Kidney epithelial cell (primary cell): ENCODE data around the gene PKD2. TPM values are rescaled to one million over a fixed set of nuclear protein-coding genes. Genes with fewer than 3 reads are reported as not detected.

Experiments
- DNase-seq: peaks from one replicate; pipeline ENCODE4 v3.0.0-alpha.2; 2010; ENCODE audit warnings: low read depth
- H3K27me3 ChIP-seq: 2 replicates; pipeline ENCODE4 v1.6.0; 2011; ENCODE audit warnings: low read length; ENCODE audit not compliant: control insufficient read depth, insufficient read depth
- H3K36me3 ChIP-seq: 2 replicates; pipeline ENCODE4 v1.5.1; 2011; ENCODE audit warnings: low read length; ENCODE audit not compliant: control insufficient read depth, insufficient read depth
- H3K4me3 ChIP-seq: 2 replicates; pipeline ENCODE4 v1.5.1; 2011; ENCODE audit warnings: low read depth, mild to moderate bottlenecking, control low read depth, low read length
- CTCF ChIP-seq: IDR thresholded peaks from 2 replicates; pipeline ENCODE4 v1.5.1; 2011; ENCODE audit warnings: mild to moderate bottlenecking, moderate library complexity, low read length, control low read depth, inconsistent platforms; ENCODE audit not compliant: insufficient read depth, poor library complexity, severe bottlenecking
- total RNA-seq: library from RNA; depleted of rRNA; stranded (reverse); fragments of >200 nt; gene quantifications from 2 replicates; pipeline ENCODE4 v1.2.3, GENCODE V29; 2015

PKD2 gene
- total RNA-seq, 1 donor from 2014 or later, result 31.6 TPM

DNA sequence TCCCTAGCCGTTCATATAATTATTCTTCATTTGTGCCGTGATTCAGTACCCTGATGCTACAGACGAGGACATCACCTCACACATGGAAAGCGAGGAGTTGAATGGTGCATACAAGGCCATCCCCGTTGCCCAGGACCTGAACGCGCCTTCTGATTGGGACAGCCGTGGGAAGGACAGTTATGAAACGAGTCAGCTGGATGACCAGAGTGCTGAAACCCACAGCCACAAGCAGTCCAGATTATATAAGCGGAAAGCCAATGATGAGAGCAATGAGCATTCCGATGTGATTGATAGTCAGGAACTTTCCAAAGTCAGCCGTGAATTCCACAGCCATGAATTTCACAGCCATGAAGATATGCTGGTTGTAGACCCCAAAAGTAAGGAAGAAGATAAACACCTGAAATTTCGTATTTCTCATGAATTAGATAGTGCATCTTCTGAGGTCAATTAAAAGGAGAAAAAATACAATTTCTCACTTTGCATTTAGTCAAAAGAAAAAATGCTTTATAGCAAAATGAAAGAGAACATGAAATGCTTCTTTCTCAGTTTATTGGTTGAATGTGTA lies 24.9 kb upstream of the PKD2 start:
- H3K4me3 ChIP-seq, result no peak overlapping the region
- DNase-seq, result no peak
- no peak for TF ChIP-seq CTCF
- H3K36me3 ChIP-seq, result peaks cover 4% of the 10 kb centered on the region
- H3K27me3 ChIP-seq, result no peaks in the 10 kb centered on the region

DNA sequence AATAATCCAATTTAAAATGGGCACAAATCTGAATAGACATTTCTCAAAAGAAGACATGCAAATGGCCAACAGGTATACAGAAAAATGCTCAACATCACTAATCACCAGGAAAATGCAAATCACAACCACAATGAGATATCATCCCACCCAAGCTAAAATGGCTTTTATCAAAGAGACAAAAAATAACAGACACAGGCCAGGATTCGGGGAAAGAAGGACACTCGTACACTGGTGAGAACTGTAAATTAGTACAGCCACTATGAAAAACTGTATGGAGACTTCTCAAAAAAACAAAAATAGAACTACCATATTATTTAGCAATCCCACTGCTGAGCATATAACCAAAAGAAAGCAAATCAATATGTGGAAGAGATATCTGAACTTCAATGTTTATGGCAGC lies 23.4 kb upstream of the PKD2 start:
- TF ChIP-seq CTCF, result no peak
- no peak for DNase-seq
- no peaks in the 10 kb centered on the region for H3K27me3 ChIP-seq

DNA sequence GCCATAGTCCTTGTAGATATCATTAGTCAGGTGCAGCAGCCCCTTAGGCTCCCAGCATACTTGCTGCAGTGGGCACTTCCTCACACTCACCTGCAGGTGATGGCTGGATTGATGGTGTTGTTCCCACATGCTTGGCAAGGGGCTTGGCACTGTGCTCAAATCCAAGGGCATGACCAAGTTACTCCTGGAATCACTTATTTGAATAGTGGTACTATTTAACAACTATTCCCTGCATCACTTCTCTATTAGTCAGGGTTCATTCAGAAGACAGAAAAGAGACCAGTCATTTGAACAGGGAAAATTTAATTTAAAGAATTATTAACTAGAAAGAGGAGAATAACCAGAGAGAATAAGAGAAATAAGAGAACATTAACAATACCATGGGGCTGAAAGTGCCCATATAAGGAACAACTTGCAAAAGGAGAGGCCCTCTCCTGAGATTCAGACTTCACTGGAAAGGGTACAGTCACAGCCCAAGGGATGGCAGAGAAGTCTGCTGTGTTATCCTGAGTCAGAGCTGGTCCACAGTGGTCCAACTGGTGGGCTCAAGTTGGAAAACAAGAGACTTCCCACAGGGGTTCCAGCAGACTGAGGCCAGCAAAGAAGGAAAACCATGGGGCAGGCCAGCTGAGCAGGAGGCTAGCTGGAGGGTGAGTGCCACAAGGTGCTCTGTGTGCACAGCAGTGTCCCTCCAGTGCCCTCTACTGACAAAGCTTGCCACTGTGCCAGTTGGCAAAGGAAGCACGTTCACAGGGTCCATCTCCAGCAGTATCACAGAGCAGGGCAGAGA lies 22.1 kb upstream of the PKD2 start:
- TF ChIP-seq CTCF, result peak; percentile 88
- no peak overlapping the region for H3K4me3 ChIP-seq
- H3K36me3 ChIP-seq, result peaks cover 3% of the 10 kb centered on the region
- no peaks in the 10 kb centered on the region for H3K27me3 ChIP-seq
- peak; percentile 71 for DNase-seq

More for the DNA sequence above, 23.4 kb upstream of the PKD2 start:
- H3K4me3 ChIP-seq, result no peak overlapping the region
- peaks cover 4% of the 10 kb centered on the region for H3K36me3 ChIP-seq

DNA sequence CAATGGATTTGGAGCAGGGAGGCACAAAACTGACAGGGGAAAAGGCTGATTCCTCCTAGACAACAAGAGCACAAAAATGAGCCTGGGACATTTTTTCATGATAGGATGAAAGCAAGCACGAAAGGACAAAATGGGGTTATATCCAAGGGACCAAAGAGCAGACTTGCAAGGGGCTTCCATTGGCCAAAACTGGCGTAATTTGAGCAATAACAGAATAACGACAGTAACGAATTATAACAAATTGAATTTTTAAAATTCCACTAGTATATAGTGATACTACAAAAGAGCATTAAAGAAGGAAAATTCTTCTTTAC lies 21.6 kb upstream of the PKD2 start:
- no peak overlapping the region for H3K4me3 ChIP-seq

GRCh38 chr4:87986508-87986907 lies 20.9 kb upstream of the PKD2 start:
- H3K4me3 ChIP-seq, result no peak overlapping the region
- peaks cover under 1% of the 10 kb centered on the region for H3K36me3 ChIP-seq
- H3K27me3 ChIP-seq, result no peaks in the 10 kb centered on the region
- TF ChIP-seq CTCF, result no peak
- DNase-seq, result no peak

More for the DNA sequence above, 21.6 kb upstream of the PKD2 start:
- TF ChIP-seq CTCF, result no peak
- no peak for DNase-seq
- Histone ChIP-seq H3K36me3 (peaks cover 3% of the 10 kb centered on the region), H3K27me3 (no peaks in the 10 kb centered on the region)

DNA sequence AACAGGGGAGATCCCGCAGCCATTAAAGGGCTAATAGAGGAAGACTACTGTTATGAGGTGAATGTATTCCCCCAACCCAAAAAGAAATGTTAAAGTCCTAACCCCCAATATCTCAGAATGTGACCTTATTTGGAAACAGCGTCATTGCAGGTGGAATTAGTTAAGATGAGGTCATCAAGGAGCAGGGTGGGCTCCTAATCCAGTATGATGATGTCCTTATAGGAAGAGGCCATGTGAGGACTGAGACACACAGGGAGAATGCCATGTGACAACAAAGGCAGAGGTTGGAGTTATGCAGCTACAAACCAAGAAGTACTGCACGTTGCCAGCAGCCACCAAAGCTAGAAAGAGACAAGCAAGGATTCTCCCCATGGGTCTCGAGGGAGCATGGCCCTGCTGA lies 17.7 kb upstream of the PKD2 start:
- no peak for DNase-seq
- TF ChIP-seq CTCF, result no peak
- Histone ChIP-seq H3K36me3 (no peaks in the 10 kb centered on the region), H3K4me3 (no peak overlapping the region), H3K27me3 (no peaks in the 10 kb centered on the region)
